HG02943 (cell line): ENCODE data around the gene MYLK4.

Experiments
- ATAC-seq: cut with Tn5 transposase; IDR thresholded peaks from one replicate; pipeline ENCODE4 v1.9.1; 2021; ENCODE audit warnings: mild to moderate bottlenecking, low read depth, moderate library complexity; ENCODE audit not compliant: unreplicated experiment

The MYLK4 gene

GRCh38 chr6:2713473-2714110 lies 37.1 kb downstream of the MYLK4 start:
- ATAC-seq, result no peak

GRCh38 chr6:2712102-2712501 lies 38.6 kb downstream of the MYLK4 start:
- no peak for ATAC-seq

- no peak for ATAC-seq
Observed at GRCh38 chr6:2710412-2710811, 40.3 kb downstream of the MYLK4 start.

GRCh38 chr6:2708456-2708855 lies 42.3 kb downstream of the MYLK4 start:
- no peak for ATAC-seq

GRCh38 chr6:2706558-2706957 lies 44.2 kb downstream of the MYLK4 start:
- no peak for ATAC-seq

- ATAC-seq, result no peak
Observed at GRCh38 chr6:2705256-2705655, 45.5 kb downstream of the MYLK4 start.

GRCh38 chr6:2697291-2697690 lies 53.4 kb downstream of the MYLK4 start:
- ATAC-seq, result no peak

- no peak for ATAC-seq
Observed at GRCh38 chr6:2695454-2696095, 55.1 kb downstream of the MYLK4 start.

GRCh38 chr6:2693231-2693630 lies 57.5 kb downstream of the MYLK4 start:
- ATAC-seq, result no peak

GRCh38 chr6:2688401-2689064 lies 62.2 kb downstream of the MYLK4 start:
- no peak for ATAC-seq

- no peak for ATAC-seq
Observed at GRCh38 chr6:2687456-2687855, 63.3 kb downstream of the MYLK4 start.

GRCh38 chr6:2686515-2686914 lies 64.2 kb downstream of the MYLK4 start:
- no peak for ATAC-seq

GRCh38 chr6:2684766-2685754 lies 65.7 kb downstream of the MYLK4 start:
- ATAC-seq, result no peak

GRCh38 chr6:2684103-2684749 lies 66.5 kb downstream of the MYLK4 start:
- ATAC-seq, result no peak

GRCh38 chr6:2680264-2680922 lies 70.3 kb downstream of the MYLK4 start:
- no peak for ATAC-seq

GRCh38 chr6:2677080-2677593 lies 73.6 kb downstream of the MYLK4 start:
- no peak for ATAC-seq

- no peak for ATAC-seq
Observed at GRCh38 chr6:2676048-2676447, 74.7 kb downstream of the MYLK4 start.

GRCh38 chr6:2674857-2675256 lies 75.9 kb downstream of the MYLK4 start:
- no peak for ATAC-seq

GRCh38 chr6:2669067-2669700 lies 81.5 kb downstream of the MYLK4 start:
- ATAC-seq, result no peak
